ELF-1 (cell line): ENCODE data around the gene PRKCB.
"Not testable (repeated sequence)": the region's sequence is repeated elsewhere in the genome, so short reads cannot be mapped to it uniquely, and the experiment has no call there.

Source experiments
- DNase-seq: peaks from one replicate; pipeline ENCODE4 v3.0.0-alpha.2; 2016; ENCODE audit warnings: low read depth, low spot score

The PRKCB gene

GRCh38 chr16:24129412-24129918 lies 293.7 kb downstream of the PRKCB start:
- DNase-seq: no peak

GRCh38 chr16:24130494-24131085 lies 294.8 kb downstream of the PRKCB start:
- no peak for DNase-seq

- no peak for DNase-seq
These were observed 295.5 kb downstream of the PRKCB start for GRCh38 chr16:24131294-24131693.

- DNase-seq: no peak
These were observed 296.4 kb downstream of the PRKCB start for GRCh38 chr16:24132048-24132796.

- DNase-seq: no peak
These were observed 297.0 kb downstream of the PRKCB start for GRCh38 chr16:24132797-24133155.

DNA sequence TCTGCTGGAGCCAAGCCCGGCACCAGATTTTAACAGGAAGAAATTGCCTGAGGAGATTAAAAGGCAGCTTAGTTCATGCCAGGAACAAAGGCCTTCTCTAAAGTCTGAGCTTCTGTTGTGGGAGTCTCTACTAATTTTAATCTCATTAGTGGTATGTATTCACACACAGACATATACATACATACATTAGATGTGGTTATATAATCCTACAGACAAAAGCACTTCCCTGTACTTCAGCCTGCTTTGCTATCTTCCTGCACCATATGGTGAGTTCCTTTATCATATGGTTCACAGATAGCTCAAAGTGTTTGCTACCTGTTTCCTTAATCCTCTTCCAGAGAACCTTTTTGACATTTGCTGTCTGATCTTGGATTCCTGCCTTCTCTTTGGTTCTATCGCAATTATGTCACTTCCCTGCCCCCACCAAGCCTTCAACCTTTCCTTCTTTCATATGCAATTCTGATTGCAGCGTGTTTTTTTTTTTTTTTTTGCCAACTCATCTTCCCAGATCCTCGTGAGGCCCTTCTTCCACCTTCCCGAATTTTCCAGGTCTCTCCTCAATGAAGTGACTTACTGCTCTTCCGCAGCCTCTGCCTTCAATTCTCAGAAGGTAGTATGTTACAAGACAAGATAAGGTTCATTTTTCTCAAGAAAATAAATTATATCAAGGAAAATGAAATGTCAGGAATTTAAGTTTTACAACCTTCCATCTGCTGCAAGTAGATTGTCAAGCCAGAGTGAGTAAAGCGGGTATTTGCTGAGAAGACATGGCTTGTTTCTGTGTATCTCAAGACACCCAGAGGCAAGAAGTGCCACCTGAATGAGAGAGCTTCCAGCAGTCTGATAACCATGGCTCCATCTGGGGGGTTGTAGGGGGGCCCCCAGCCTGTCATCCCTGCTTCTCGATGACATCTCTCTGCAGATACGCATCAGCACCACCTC lies 300.1 kb downstream of the PRKCB start:
- peak; percentile 48 for DNase-seq

DNA sequence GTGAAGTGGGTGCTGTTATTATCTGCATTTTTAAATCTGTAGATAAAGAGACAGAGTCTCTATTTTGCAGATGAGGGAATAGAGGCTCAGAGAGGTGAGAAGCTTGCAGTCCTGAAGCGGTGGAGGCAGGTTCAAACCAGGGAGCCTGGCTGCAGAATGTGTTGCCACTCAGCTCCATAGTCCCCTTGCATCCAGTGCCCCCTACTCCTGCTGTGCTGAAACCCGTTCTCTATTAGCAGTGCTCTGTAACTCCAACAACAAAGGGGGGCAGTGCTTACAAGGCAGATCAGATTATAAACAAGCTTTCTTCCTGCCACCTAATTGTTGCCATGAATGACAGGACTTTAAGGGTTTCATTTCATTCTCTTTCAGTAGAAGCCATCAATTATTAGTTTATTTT lies 302.2 kb downstream of the PRKCB start:
- DNase-seq: peak; percentile 44

GRCh38 chr16:24138575-24138974 lies 302.8 kb downstream of the PRKCB start:
- no peak for DNase-seq

GRCh38 chr16:24139282-24139681 lies 303.5 kb downstream of the PRKCB start:
- peak; percentile 66 for DNase-seq

DNA sequence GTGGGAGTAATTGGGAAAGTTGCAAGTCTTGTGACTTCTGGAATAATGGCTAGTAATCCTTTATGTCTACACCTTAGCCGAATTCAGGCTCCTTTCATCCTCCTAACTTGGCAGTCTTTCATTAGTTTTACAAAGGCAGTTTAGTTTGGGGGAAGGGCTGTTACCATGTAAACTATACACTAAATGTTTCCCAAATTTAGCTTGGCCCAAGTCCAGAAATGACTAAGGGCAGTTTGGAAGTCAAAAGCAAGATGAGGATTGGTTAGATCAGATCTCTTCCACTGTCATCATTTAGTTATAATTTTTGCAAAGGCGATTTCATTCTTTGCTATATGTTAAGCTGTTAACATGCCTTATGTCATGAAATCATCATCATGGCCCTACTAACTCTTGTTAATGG lies 304.9 kb downstream of the PRKCB start:
- DNase-seq: no peak

- DNase-seq: peak; percentile 44
These were observed 305.7 kb downstream of the PRKCB start for GRCh38 chr16:24141466-24141865.

DNA sequence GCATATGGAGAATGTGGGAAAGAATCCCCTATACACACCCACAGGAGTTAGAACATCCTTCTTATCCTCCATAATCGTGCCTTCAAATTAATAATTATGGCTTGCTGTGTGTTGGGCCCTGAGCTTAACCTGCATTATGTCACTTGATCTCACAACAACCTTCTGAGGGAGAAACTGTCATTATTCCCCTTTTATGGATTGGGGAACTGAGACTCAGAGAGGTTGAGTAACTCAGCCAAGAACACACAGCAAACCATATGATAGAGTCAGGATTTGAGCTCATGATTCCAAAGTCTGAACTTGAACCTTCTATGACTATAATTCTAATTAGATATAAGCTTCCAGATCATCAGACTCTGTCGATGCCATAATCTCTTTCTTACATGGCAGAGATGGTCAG lies 306.1 kb downstream of the PRKCB start:
- no peak for DNase-seq

GRCh38 chr16:24145927-24146326 lies 310.1 kb downstream of the PRKCB start:
- DNase-seq: no peak

- DNase-seq: no peak
These were observed 310.7 kb downstream of the PRKCB start for GRCh38 chr16:24146518-24146917.

GRCh38 chr16:24149102-24149501 lies 313.3 kb downstream of the PRKCB start:
- no peak for DNase-seq

DNA sequence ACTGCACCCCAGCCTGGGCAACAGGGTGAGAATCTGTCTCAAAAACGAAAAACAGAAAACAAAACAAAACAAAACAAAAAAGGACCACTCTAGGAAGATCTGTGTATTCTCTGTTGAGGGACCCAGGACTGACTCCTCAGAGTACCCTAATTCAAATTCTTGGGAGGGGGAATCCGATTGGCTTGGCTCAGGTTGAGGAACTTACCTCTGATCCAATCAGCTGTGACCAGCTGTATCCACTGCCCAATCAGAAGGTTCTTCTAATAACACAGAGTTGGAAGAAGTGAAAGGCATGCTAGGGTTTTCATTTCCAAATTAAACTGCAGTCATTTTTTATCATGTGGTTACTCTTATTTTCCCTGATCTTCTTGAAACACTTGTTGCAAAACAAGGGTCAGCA lies 314.5 kb downstream of the PRKCB start:
- DNase-seq: no peak

DNA sequence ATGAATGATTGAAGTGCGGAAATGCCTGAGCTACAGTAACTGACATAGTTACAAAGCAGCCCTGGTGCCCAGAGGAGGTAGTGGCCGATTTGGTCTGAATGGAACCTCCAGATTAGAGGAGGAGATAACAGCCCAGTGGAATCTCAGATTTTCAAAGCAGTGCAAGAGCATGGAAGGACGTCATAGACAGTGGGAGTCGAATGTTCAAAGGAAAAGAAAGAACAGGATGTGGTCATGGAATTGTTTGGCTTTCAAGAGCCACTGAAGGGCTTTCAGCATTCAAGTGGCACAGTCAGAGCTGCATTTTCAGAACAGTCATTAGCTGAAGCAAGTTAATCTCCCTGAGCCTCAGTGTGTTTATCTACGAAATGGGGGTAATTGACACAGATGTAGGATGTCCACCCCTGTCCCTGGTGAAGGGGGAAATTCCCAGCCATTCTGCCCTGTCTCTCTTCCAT lies 315.7 kb downstream of the PRKCB start:
- peak; percentile 48 for DNase-seq

DNA sequence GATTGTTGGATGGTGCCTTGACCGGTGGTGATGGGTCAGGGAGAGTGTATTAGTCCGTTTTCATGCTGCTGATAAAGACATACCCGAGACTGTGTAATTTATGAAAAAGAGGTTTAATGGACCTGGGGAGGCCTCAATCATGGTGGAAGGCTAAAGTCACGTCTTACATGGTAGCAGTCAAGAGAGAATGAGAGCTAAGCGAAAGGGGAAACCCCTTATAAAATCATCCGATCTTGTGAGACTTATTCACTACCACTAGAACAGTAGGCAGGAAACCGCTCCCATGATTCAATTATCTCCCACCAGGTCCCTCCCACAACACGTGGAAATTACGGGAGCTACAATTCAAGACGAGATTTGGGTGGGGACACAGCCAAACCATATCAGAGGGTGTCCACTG lies 316.3 kb downstream of the PRKCB start:
- DNase-seq: not testable (repeated sequence)

- peak; percentile 37 for DNase-seq
These were observed 317.0 kb downstream of the PRKCB start for GRCh38 chr16:24152826-24153225.

DNA sequence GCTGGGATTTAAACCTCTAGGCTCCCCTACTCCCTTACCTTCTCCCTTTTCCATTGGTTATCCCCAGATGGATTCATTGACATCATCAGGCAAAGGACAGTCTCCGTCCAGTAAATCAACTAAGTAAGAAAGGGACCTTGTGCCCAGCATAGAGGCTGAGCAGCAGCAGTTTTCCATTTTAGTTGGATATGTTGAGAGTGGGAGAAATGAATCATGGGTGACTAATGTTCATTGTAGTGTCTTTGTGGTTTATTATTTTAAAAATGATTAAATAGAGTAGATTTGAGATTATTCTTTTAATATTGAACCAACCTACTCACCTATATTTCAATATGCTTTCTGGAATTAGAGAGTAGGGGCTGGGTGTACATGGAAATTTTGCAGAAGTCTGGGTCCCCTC lies 321.0 kb downstream of the PRKCB start:
- DNase-seq: no peak

DNA sequence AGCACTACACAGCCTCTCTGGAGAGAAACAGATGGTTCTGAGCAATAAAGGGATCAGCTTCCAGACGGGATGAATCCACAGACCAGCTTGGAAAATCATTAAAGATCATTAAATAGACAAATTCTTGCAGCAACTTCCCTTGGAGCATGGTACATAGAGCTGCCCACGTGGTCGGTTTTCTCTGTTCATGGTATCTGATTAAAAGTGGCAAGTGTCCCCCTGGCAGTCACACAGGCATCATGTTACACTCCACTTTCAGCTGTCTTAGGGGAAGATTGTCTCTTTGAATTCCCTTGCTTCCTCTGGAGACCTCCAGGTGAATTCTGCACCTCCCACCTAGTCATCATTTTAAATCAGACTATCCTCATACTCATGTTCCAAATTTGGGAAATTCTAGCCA lies 328.2 kb downstream of the PRKCB start:
- DNase-seq: no peak

DNA sequence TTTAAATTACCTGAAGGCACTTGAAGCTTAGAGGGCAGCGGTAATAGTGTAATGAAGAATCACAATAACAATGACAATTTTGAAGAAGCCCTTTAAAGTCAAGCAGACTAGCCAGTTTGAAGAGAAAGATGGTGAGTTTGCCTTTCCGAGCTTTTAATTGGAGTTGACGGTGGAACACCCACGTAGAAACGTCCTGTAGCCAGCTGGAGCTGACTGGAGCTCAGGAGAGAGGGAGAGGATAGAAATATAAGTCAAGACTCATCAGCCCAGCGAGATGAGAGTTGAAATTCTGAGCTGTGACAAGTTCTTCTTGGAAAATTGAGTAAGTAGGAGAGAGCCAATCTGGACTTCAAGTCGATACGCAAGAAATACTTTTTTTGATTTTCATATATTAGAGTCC lies 328.6 kb downstream of the PRKCB start:
- no peak for DNase-seq
